EH (cell line): Measurements from ENCODE around the gene GARIN5A.

Source experiments
- DNase-seq: peaks from one replicate; pipeline ENCODE4 v3.0.0-alpha.2; 2015; ENCODE audit warnings: low read depth

The GARIN5A gene

DNA sequence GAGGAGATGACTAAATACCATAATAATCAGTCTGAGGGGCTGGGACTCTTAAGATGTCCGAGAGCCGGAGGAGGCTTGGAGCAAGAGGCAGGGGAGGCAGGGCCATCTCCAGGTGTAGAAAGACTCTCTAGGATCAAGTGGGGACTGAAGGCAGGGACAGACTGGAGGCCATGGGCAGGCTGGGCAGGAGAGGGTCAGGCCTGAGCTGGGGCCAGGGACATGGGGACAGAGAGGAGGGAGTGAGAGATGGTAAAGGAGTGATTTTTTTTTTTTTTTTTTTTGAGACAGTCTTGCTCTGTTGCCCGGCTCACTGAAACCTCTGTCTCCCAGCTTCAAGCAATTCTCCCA, 32.2 kb upstream of the GARIN5A start:
- no peak for DNase-seq

DNA sequence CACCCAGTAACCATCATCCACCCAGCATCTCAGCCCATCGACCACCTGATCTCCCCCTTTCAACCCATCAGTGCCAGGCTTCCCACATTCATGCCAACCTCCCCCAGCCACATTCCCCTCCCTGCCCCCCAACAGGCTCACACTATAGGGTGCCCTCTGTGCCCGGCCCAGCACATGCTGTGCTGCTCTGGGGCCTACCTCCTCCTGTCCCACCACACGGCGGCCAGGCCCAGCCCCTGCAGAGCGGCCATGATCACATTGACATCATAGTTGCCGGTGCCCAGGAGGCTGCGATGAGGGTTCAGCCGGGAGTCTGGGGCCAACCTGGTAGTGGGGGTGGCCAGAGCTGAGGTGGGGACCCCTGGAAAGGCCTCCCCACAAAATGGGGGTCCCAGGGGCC, 30.7 kb upstream of the GARIN5A start:
- no peak for DNase-seq

DNA sequence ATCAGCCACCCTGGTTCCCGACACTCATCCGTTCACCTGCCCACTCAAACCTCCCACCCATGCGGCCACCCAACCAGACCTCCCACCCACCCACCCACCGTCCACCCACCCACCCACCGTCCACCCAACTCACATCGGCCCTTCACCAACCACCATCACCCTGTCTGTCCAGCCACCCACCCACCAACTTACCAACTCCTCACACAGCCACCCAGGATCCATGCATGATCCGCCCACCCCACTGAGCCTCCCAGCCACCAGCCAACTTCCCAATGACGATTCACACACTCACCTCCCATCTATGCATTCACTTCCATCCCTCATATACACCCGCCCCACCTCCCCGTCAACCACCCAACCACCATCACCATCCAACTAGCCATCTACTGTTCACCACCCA, 30.1 kb upstream of the GARIN5A start:
- DNase-seq = no peak

GRCh38 chr19:50505856-50506611, 29.4 kb upstream of the GARIN5A start:
- no peak for DNase-seq

DNA sequence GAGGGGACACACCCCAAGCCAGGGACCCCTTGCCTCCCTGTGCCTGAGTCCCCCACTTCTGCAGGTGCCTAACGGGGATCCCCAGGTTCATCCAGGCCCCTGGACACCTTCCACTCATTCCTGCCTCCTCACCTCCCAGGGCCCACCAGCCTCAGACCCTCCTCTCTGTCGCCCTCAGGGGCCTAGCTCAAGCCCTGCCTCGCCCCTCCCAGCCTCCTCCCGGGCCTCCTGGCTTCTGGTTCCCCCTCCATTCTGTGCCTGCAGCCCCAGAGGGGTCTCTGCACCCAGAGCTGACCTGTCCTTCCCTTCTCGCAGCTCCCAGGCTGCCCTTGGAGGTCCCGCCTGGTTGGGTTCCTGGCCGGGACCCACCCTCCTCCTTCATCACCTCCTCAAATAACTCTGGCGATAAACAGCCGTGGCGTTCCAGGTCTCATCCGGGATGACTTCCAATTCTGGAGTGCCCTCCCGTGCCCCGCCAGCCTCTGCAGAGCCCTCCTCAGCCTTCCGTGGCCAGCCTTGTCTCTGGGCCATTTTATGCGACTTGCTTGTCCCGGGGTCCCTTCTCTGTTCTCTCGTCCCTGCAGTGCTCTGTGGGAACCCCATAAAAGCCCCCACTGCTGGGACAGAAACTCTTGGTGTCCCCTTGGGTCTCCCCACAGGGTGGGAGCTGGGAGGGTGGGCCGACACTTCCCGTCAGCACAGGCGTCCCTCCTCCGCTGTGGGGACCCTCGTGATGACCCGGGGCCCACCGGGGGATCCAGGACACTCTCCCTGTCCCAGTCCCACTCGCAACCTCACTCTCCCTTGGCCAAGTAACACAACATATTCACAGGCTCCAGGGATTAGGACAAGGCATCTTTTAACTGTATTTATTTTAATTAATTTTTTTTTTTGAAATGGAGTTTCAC, 25.2 kb upstream of the GARIN5A start:
- no peak for DNase-seq

DNA sequence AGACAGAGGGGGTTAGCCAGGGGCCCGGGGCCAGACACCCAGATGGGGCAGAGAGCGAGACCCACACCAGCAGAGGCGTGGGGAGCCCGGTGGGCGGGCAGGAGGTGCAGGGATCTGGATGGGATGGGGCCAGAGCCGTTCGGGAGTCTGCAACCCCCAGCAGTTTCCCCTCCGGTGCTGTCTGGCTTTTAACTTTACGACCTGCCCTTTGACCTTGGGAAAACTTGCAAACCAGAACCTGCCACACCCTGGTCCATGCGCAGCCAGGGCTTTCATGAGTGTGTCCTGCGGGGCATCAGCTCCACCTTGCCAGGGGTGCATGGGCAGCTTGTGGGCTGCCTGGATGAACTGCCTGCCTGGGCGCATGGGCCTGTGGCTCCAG, 24.5 kb upstream of the GARIN5A start:
- no peak for DNase-seq

DNA sequence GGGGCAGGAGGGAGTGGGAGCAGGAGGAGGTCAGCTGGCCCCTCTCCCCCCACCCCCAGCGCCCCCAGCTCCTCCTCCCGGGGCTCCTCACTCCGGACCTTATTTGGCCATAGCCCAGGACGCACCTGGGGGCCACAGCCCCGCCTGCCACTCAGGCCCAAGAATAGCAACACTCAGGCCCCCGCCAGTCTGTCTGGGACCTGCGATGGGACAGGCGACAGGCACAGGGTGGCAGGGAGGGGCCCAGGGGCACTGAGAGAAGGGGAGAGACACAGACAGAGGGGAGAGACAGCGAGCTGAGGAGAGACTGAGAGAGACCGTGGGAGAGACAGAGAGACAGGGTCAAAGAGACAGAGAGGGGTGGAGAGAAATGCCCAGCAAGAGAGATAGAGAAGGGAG, 24.1 kb upstream of the GARIN5A start:
- DNase-seq = no peak

GRCh38 chr19:50500060-50500752, 23.6 kb upstream of the GARIN5A start:
- DNase-seq = no peak

GRCh38 chr19:50498219-50499056, 21.8 kb upstream of the GARIN5A start:
- DNase-seq = no peak

- DNase-seq = no peak
These were observed 20.4 kb upstream of the GARIN5A start for GRCh38 chr19:50497022-50497405.

DNA sequence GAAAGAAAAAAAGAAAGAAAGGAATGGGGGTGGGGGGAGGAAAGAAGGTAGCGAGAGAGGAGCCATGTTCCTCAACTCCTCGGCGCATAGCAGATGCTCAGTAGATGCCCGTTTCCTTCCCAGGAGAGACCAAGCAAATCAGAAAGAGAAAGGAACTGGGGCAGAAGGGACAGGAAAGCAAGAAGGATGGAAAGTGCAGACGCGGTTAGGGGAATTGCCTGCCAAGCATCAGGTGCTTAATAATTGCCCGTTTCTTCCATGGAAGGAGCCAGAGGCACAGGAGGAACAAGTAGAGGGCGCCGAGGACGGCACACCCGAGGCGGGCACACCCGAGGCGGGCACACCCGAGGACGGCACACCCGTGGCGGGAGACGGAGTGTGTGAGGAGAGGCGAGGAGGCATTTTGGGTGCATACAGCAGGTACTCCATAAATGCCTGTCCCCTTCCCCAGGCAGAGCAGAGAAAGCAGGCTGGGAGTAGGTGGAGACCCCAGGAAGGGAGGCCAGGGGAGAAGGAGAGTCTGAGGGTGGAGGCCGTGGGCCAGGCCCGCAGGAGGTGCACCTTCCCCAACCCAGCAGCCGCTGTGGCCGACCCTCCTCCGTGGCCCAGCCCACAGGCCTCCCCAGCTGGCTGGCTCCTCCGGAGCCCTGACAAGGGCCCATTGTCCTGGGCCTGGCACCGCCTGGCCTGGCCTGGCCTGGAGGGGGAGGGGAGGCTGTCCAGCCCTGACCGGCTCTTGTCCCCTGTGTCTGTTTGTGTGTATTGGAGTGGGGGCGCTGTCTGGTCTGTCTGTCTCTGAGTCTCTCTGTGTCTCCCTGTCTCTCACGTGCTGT, 19.8 kb upstream of the GARIN5A start:
- DNase-seq = no peak

- DNase-seq = no peak
These were observed 18.4 kb upstream of the GARIN5A start for GRCh38 chr19:50495020-50495531.

GRCh38 chr19:50494186-50495019, 17.8 kb upstream of the GARIN5A start:
- no peak for DNase-seq

DNA sequence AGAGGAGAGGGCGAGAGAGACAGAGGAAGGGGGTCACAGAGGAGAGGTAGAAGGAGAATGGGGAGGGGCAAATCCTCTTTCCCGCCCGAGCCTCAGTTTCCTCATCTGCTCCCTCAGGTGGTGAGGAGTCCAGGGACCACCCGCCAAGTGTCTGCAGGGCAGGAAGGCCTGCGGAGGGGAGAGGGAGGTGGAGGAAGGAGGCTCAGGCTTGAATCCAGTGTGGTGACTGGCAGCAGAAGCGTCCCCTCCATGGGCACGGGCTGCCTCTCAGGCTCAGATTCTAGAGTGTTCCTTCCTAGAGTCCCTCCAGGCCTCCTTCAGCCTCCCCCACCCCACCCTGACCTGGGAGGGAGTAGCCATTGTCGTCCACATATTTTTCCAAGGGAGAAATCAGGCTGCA, 16.5 kb upstream of the GARIN5A start:
- no peak for DNase-seq

- DNase-seq = no peak
These were observed 15.8 kb upstream of the GARIN5A start for GRCh38 chr19:50492303-50493052.

GRCh38 chr19:50490991-50491472, 14.4 kb upstream of the GARIN5A start:
- DNase-seq = no peak

DNA sequence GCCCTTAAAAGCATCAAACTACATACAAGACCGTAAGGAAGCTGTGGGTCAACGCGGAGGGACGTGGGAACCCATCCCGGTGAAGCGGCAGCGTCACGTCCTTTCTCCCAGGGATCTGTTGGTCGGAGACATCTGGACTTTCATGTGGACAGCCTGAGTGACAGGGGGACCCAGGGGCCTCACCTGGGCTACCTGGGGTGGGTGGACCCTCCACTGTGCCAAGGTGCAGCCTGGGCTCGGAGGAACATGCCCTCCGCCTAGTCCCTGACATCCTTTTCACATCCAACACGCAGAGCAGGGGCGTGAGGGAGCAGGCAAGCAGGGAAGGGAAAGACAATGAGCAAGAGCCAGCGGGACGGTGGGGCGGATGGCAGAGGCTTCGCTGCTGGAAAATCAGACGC, 13.8 kb upstream of the GARIN5A start:
- DNase-seq = no peak

DNA sequence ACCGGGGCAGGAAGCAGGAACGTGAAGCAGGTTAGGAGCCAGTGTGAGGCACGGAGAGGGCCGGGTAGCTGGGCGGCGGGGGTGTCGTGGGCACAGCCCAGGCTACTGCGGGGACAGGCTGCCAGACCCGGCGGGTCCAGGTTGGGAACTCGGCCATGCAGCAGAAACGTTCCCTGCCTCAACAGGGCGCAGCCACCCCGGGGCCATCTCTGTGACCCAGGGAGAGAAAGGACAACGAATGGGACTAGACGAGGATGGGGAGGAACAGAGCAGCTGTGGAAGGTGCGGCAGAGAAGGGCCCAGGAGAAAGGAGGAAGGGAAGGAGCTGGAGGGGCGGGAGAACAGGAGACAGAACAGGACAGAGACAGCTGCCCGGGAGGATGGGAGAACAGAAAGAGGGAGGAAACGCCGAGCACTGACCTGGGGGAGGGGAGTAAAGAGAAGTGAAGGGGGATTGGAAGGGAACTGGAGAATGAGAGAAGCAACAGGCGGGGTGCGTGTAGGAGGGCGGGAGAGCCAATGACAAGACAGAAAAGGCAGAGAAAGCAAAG, 12.9 kb upstream of the GARIN5A start:
- no peak for DNase-seq
